Heart left ventricle (tissue), 16 donors: ENCODE results near the gene SCAF1. TPM values are rescaled to one million over a fixed set of nuclear protein-coding genes. Genes with fewer than 3 reads are reported as not detected.

Source experiments
- ATAC-seq, 4 donors: fragments of 200-7000 bp; cut with Tn5 transposase; one replicate each; pipeline ENCODE4 v1.9.1; 2020 to 2022; ENCODE audit warnings: moderate library complexity in 4 of 4, mild to moderate bottlenecking in 3 of 4, moderate number of reproducible peaks in 1 of 4
- DNase-seq, 5 donors: peaks; one replicate each; pipeline ENCODE4 v3.0.0-alpha.2; 2020
- H3K27ac ChIP-seq, 12 donors: fragments of 200-600 bp; sonication (generic) in 4 of 12; one replicate each; pipeline versions ENCODE4 v1.5.0 to v1.8.0; 2016 to 2022; ENCODE audit warnings: mild to moderate bottlenecking in 2 of 12
- H3K27me3 ChIP-seq, 9 donors: fragments of 200-600 bp; sonication (generic) in 2 of 9; one replicate each; pipeline versions ENCODE4 v1.5.1 to v1.8.0; 2016 to 2022; ENCODE audit warnings: mild to moderate bottlenecking in 3 of 9
- H3K36me3 ChIP-seq, 9 donors: fragments of 200-600 bp; sonication (generic) in 2 of 9; one replicate each; pipeline versions ENCODE4 v1.5.0 to v1.8.0; 2018 to 2022; ENCODE audit warnings: mild to moderate bottlenecking in 2 of 9
- H3K4me1 ChIP-seq, 12 donors: fragments of 200-600 bp; sonication (generic) in 4 of 12; one replicate each; pipeline versions ENCODE4 v1.5.0 to v1.8.0; 2016 to 2022; ENCODE audit warnings: mild to moderate bottlenecking in 3 of 12
- H3K4me3 ChIP-seq, 12 donors: fragments of 200-600 bp; sonication (generic) in 4 of 12; one replicate each; pipeline versions ENCODE4 v1.5.0 to v1.8.0; 2017 to 2022; ENCODE audit warnings: mild to moderate bottlenecking in 9 of 12, moderate library complexity in 4 of 12
- H3K9me3 ChIP-seq, 12 donors: fragments of 200-600 bp; sonication (generic) in 4 of 12; one replicate each; pipeline versions ENCODE4 v1.5.0 to v1.8.0; 2016 to 2022; ENCODE audit warnings: mild to moderate bottlenecking in 1 of 12
- POLR2A ChIP-seq, 2 donors: fragments of 450-650 bp; IDR thresholded peaks; one replicate each; pipeline ENCODE4 v1.6.1; 2017; ENCODE audit warnings: antibody characterized with exemption in 2 of 2, mild to moderate bottlenecking in 2 of 2, moderate library complexity in 2 of 2
- WGBS, 4 donors: extraction: QIAGEN DNeasy Blood & Tissue Kit in 2 of 4; methylation state at CpG; one replicate each; pipeline versions ENCODE4 v1.1.5 to v1.1.7; 2013 to 2018; 5-methylcytosine and 5-hydroxymethylcytosine counted together
- intact Hi-C, 10 donors: fragments of 100-400 bp; cut with DNase I; formaldehyde crosslinking; loops; one replicate each; pipeline versions ENCODE4 v1.11.1 to v1.14.2; 2022
- polyA plus RNA-seq, 2 donors: library from polyadenylated mRNA; stranded (reverse); fragments of 200-250 nt; gene quantifications; one replicate each; pipeline ENCODE4 v1.2.3, GENCODE V29; 2013
- total RNA-seq, 9 donors: library from RNA; depleted of rRNA in 2 of 9; stranded (reverse); fragments of >200 nt in 2 of 9; fragmentation: NEBNext Ultra II Directional in 3 of 9; extraction: Animal tissue kit (Norgen Biotek cat#: 25700) in 3 of 9; gene quantifications; one replicate each; pipeline versions ENCODE4 v1.1.0 to v1.2.4, GENCODE V29; 2016 to 2023
- TF ChIP-seq, protein P1 (sequence below), 12 donors: fragments of 200-600 bp; sonication (generic) in 4 of 12; IDR thresholded peaks; one replicate each; pipeline versions ENCODE4 v1.5.0 to v1.8.0; 2018 to 2022; ENCODE audit warnings: antibody characterized with exemption in 12 of 12, mild to moderate bottlenecking in 5 of 12
- donor health status: ischemic (EF 13 %, LVEDD 7.1; RV severe dilation, severe dysfunction).
- donor health status: healthy with polysubstance abuse.
- donor health status: DM: no; HTN: yes; CAD: no.
- donor health status: DM: no; HTN: no; CAD: no.
- donor health status: ischemic (EF 25% LVEDD 6.9; RV normal size, moderate dysfunction).
- donor health status: ischemic (EF 25% LVEDD 5.7; RV mildly dilated, moderate dysfunction).
- donor health status: healthy.
- donor health status: DM: yes; HTN: yes; CAD: no.
- donor health status: ischemic (EF 35%, LVEDD 5.7; RV mildly dilated, moderate dysfunction).
- donor health status: nonischemic (EF 11% LVEDD 7.7; RV severe dilation, severe dysfunction).
- donor health status: DM: yes; HTN: yes; CAD: no.
- donor health status: PGD.
- donor health status: ischemic (EF 29% LVEDD 5.4; RV normal size, mild dysfunction).
- donor health status: nonischemic (EF 23%, LVEDD 6.1; RV moderate dilation, normal function).

The SCAF1 gene
- total and polyA plus RNA-seq, 11 donors: 24.5 to 52.8 (median 44.0) TPM

DNA sequence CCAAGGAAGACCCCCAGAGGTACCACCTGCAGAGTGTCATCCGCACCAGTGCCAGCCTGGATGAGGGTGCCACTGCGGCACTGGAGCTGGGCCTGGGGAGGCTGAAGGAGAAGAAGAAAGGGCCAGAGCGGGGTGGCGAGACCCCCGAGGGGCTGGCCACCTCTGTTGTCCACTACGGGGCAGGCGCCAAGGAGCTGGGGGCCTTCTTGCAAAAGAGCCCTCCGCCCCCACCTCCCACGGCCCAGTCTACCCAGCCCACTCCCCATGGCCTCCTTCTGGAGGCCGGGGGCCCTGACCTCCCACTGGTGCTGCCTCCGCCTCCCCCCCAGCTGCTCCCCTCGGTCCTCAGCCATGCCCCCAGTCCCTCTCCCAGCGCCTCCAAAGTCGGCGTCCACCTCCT lies 45.6 kb upstream of the SCAF1 start:
- intact Hi-C loops: loop anchor here in 2 of 10 donors (5.0 to 10.0 kb wide), 2 partner anchors 41 to 78 kb away; partner anchors contain the start of gene PRMT1 (in 1 of the 2)

DNA sequence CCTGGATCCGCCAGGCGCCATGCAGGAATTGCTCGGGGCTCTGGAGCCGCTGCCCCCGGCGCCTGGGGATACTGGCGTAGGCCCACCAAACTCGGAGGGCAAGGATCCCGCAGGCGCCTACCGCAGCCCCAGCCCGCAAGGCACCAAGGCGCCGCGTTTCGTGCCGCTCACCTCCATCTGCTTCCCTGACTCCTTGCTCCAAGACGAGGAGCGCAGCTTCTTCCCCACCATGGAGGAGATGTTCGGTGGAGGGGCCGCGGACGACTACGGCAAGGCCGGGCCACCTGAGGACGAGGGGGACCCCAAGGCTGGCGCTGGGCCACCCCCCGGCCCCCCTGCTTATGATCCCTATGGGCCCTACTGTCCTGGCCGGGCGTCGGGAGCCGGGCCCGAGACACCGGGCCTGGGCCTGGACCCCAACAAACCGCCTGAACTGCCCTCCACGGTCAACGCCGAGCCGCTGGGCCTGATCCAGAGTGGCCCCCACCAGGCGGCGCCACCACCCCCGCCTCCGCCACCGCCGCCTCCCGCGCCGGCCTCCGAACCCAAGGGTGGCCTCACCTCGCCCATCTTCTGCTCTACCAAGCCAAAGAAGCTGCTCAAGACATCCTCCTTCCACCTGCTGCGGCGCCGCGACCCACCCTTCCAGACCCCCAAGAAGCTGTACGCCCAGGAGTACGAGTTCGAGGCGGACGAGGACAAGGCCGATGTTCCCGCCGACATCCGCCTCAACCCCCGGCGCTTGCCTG lies 44.9 kb upstream of the SCAF1 start:
- ATAC-seq (no peak), DNase-seq (no peak)
- H3K27ac ChIP-seq: no peak overlapping the region
- intact Hi-C loops: loop anchor here in 2 of 10 donors (5.0 to 10.0 kb wide), 2 partner anchors 40 to 78 kb away; partner anchors contain the start of gene PRMT1 (in 1 of the 2)
- no peaks in the 10 kb centered on the region for H3K27me3 ChIP-seq
- H3K36me3 ChIP-seq: peaks cover 0 to 82% (median 76%) of the 10 kb centered on the region in 9 donors
- TF ChIP-seq, protein P1, sequence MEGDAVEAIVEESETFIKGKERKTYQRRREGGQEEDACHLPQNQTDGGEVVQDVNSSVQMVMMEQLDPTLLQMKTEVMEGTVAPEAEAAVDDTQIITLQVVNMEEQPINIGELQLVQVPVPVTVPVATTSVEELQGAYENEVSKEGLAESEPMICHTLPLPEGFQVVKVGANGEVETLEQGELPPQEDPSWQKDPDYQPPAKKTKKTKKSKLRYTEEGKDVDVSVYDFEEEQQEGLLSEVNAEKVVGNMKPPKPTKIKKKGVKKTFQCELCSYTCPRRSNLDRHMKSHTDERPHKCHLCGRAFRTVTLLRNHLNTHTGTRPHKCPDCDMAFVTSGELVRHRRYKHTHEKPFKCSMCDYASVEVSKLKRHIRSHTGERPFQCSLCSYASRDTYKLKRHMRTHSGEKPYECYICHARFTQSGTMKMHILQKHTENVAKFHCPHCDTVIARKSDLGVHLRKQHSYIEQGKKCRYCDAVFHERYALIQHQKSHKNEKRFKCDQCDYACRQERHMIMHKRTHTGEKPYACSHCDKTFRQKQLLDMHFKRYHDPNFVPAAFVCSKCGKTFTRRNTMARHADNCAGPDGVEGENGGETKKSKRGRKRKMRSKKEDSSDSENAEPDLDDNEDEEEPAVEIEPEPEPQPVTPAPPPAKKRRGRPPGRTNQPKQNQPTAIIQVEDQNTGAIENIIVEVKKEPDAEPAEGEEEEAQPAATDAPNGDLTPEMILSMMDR (IDR thresholded peaks at IDR 0.05): no peak
- no peak overlapping the region for H3K4me3 ChIP-seq
- 95 to 97% (median 96%) methylated on average over 30 to 65 of the region's 65 CpGs for WGBS, 4 donors
- H3K4me1 ChIP-seq: peaks cover 5 to 22% (median 17%) of the 10 kb centered on the region in 12 donors
- H3K9me3 ChIP-seq: no peaks in the 10 kb centered on the region

More for the DNA sequence above, 45.6 kb upstream of the SCAF1 start:
- peaks cover 0 to 76% (median 70%) of the 10 kb centered on the region in 9 donors for H3K36me3 ChIP-seq
- WGBS, 4 donors: 92 to 97% (median 93%) methylated on average over 13 to 15 of the region's 15 CpGs
- H3K27ac ChIP-seq: no peak overlapping the region
- no peaks in the 10 kb centered on the region for H3K9me3 ChIP-seq
- no peaks in the 10 kb centered on the region for H3K27me3 ChIP-seq
- no peak for ATAC-seq
- no peak overlapping the region for H3K4me3 ChIP-seq
- H3K4me1 ChIP-seq: peaks cover 5 to 23% (median 20%) of the 10 kb centered on the region in 12 donors
- DNase-seq: no peak
- TF ChIP-seq POLR2A (IDR thresholded peaks at IDR 0.05): no peak
- TF ChIP-seq, protein P1 (IDR thresholded peaks at IDR 0.05): no peak

DNA sequence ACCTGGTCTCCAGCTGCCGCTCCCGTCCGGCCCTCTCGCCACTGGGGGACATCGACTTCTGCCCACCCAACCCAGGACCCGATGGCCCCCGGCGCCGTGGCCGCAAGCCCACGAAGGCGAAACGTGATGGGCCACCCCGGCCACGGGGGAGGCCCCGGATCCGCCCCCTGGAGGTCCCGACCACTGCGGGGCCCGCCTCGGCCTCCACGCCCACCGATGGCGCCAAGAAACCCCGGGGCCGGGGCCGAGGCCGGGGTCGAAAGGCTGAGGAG lies 44.4 kb upstream of the SCAF1 start:
- no peak for TF ChIP-seq POLR2A (IDR thresholded peaks at IDR 0.05)
- TF ChIP-seq, protein P1 (IDR thresholded peaks at IDR 0.05): no peak
- Histone ChIP-seq H3K9me3 (no peaks in the 10 kb centered on the region), H3K27me3 (no peaks in the 10 kb centered on the region), H3K4me1 (peaks cover 4 to 17% (median 12%) of the 10 kb centered on the region in 12 donors), H3K4me3 (no peak overlapping the region), H3K36me3 (peaks cover 0 to 87% (median 81%) of the 10 kb centered on the region in 9 donors), H3K27ac (no peak overlapping the region)
- WGBS, 4 donors: 94 to 98% (median 97%) methylated on average over 29 of the region's 29 CpGs
- intact Hi-C loops: loop anchor here in 2 of 10 donors (5.0 to 10.0 kb wide), 2 partner anchors 40 to 77 kb away; partner anchors contain the start of gene PRMT1 (in 1 of the 2)
- ATAC-seq (no peak), DNase-seq (no peak)

DNA sequence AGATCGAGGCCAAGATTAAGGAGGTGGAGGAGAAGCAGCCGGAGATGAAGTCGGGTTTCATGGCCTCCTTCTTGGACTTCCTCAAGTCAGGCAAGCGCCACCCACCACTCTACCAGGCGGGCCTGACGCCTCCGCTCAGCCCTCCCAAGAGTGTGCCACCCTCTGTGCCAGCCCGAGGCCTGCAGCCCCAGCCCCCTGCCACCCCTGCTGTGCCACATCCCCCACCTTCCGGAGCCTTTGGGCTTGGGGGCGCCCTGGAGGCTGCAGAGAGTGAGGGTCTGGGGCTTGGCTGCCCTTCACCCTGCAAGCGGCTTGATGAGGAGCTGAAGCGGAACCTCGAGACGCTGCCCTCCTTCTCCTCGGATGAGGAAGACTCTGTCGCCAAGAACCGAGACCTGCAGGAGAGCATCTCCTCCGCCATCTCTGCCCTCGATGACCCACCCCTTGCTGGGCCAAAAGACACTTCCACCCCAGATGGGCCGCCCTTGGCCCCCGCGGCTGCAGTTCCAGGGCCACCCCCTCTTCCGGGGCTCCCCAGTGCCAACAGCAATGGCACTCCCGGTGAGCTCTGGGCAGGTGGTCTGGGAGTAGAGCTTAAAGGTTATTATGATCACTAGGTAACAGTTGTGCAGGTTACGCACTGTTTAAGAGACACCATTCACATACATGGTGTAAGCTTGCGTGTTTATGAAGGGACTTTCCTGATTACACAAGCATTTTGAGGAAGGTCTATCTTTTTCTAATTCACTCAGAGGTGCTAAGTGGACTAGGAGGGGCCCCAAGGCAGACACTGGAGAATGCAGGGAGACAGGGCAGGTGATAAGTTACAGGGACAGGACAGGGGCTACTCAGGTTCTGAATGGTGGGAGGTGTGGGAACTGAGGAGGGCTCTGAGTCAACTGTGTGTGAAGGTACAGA lies 42.4 kb upstream of the SCAF1 start:
- no peak for ATAC-seq
- no peaks in the 10 kb centered on the region for H3K9me3 ChIP-seq
- H3K27me3 ChIP-seq: no peaks in the 10 kb centered on the region
- no peaks in the 10 kb centered on the region for H3K4me1 ChIP-seq
- WGBS, 4 donors: 94 to 95% (median 94%) methylated on average over 18 to 26 of the region's 26 CpGs
- H3K27ac ChIP-seq: no peak overlapping the region
- H3K4me3 ChIP-seq: no peak overlapping the region
- DNase-seq: no peak
- TF ChIP-seq, protein P1 (IDR thresholded peaks at IDR 0.05): no peak
- TF ChIP-seq POLR2A (IDR thresholded peaks at IDR 0.05): no peak
- H3K36me3 ChIP-seq: peaks cover 0 to 96% (median 94%) of the 10 kb centered on the region in 9 donors
- intact Hi-C loops: loop anchor here in 2 of 10 donors (5.0 to 10.0 kb wide), 2 partner anchors 38 to 75 kb away; partner anchors contain the start of gene PRMT1 (in 1 of the 2)
